ENCODE data around the gene CGREF1.

The CGREF1 gene

DNA sequence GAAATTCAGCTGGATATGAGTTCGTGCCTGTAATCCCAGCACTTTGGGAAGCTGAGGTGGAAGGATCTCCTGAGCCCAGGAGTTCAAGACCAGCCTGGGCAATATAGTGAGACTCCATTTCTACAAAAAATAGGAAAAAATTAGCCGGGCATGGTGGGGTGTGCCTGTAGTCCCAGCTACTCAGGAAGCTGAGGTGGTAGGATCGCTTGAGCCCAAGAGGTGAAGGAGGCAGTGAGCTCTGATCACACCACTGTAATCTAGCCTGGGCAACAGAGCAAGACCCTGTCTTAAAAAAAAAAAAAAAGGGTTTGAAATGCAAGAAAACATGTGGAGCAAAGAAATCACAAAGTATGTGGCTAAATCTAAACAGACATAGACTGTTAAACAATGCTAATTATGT lies 9.8 kb downstream of the CGREF1 start:
- TF ChIP-seq, protein P1, sequence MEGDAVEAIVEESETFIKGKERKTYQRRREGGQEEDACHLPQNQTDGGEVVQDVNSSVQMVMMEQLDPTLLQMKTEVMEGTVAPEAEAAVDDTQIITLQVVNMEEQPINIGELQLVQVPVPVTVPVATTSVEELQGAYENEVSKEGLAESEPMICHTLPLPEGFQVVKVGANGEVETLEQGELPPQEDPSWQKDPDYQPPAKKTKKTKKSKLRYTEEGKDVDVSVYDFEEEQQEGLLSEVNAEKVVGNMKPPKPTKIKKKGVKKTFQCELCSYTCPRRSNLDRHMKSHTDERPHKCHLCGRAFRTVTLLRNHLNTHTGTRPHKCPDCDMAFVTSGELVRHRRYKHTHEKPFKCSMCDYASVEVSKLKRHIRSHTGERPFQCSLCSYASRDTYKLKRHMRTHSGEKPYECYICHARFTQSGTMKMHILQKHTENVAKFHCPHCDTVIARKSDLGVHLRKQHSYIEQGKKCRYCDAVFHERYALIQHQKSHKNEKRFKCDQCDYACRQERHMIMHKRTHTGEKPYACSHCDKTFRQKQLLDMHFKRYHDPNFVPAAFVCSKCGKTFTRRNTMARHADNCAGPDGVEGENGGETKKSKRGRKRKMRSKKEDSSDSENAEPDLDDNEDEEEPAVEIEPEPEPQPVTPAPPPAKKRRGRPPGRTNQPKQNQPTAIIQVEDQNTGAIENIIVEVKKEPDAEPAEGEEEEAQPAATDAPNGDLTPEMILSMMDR (IDR thresholded peaks at IDR 0.05; ENCODE audit: low read depth, low read length, missing control alignments): no peak
- Histone ChIP-seq H3K27me3 (replicated peaks) (no peaks in the 10 kb centered on the region), H3K27ac (no peak overlapping the region), H3K4me3 (ENCODE audit: low read depth, low read length) (no peak overlapping the region), H3K36me3 (replicated peaks) (no peaks in the 10 kb centered on the region)
- no peak for DNase-seq
- in situ Hi-C loops (cut with HindIII; ENCODE audit: low pct_ligation_motif_present, low sequenced_read_pairs): loop anchor here (25.0 kb wide), 1 partner anchor 178 kb away; the partner anchor contains the start of genes DNAJC5G and TRIM54

DNA sequence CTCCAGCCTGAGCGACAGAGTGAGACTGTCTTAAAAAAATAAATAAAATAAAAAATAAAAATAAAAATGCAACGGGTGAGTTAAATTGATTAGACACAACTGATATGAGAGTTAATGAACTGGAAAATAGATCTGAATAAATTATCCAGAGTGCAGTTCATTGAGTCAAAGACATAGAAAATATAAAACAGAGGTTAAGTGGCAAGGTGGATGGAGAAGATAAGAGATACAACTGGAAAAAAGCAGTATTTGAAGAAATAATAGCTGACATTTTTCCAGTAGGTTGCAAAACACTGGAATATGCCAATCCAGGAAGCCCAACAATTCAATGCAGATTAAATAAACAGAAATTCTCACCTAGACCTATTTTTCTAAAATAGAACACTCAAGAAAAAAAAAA lies 10.7 kb downstream of the CGREF1 start:
- Histone ChIP-seq H3K27me3 (replicated peaks) (no peaks in the 10 kb centered on the region), H3K4me3 (ENCODE audit: low read depth, low read length) (no peak overlapping the region), H3K36me3 (replicated peaks) (no peaks in the 10 kb centered on the region), H3K27ac (no peak overlapping the region)
- TF ChIP-seq, protein P1 (IDR thresholded peaks at IDR 0.05; ENCODE audit: low read depth, low read length, missing control alignments): no peak
- in situ Hi-C loops (cut with HindIII; ENCODE audit: low pct_ligation_motif_present, low sequenced_read_pairs): loop anchor here (25.0 kb wide), 1 partner anchor 179 kb away; the partner anchor contains the start of genes DNAJC5G and TRIM54
- DNase-seq: no peak

DNA sequence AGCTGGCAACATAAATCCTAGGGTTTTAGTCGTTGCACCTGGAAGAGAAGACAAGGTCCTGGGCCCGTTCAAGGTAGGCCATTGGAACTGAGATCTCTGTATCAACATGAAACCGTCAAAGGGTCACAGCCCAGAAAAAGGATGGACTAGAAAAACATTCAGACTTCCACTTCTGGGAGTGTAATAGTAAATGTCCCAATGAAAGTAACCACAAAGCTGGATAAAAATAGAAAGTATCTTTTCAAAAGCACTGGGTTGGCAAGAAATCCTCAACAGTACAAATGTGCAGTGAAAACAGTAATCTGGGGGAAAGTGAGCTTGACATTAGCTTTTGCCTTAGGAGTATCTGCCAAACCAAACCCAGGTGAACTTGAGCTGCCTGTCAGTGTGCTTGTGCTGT lies 12.9 kb downstream of the CGREF1 start:
- Histone ChIP-seq H3K4me3 (ENCODE audit: low read depth, low read length) (no peak overlapping the region), H3K27ac (no peak overlapping the region), H3K36me3 (replicated peaks) (no peaks in the 10 kb centered on the region), H3K27me3 (replicated peaks) (no peaks in the 10 kb centered on the region)
- DNase-seq: no peak
- in situ Hi-C loops (cut with HindIII; ENCODE audit: low pct_ligation_motif_present, low sequenced_read_pairs): loop anchor here (25.0 kb wide), 1 partner anchor 181 kb away; the partner anchor contains the start of genes DNAJC5G and TRIM54
- TF ChIP-seq, protein P1 (IDR thresholded peaks at IDR 0.05; ENCODE audit: low read depth, low read length, missing control alignments): no peak

DNA sequence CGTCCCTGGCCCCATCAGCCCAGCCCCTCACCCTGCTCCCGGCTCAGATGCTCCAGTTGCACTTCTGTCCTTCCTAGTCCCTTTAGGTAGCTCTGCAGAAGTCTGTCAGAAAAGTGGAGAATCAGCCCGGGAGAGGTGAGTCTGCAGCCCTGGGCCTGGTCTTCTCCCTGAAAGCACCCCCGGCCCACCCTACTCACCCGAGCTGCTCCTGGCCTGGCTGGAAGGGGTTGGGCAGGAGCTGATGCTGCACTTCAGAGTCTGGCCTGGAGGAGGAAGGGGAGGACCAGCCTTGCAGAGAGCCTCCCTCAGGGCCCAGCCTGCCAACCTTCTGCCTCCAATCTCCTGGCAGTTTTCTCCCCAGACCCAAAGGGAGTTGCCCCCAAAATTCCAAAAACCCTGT lies 16.6 kb downstream of the CGREF1 start:
- no peak for DNase-seq
- TF ChIP-seq, protein P1 (IDR thresholded peaks at IDR 0.05; ENCODE audit: low read depth, low read length, missing control alignments): no peak
- H3K36me3 ChIP-seq (replicated peaks): no peaks in the 10 kb centered on the region
- H3K4me3 ChIP-seq (ENCODE audit: low read depth, low read length): no peak overlapping the region
- no peak overlapping the region for H3K27ac ChIP-seq
- in situ Hi-C loops (cut with HindIII; ENCODE audit: low pct_ligation_motif_present, low sequenced_read_pairs): loop anchor here (25.0 kb wide), 1 partner anchor 185 kb away; the partner anchor contains the start of genes DNAJC5G and TRIM54
- H3K27me3 ChIP-seq (replicated peaks): no peaks in the 10 kb centered on the region

DNA sequence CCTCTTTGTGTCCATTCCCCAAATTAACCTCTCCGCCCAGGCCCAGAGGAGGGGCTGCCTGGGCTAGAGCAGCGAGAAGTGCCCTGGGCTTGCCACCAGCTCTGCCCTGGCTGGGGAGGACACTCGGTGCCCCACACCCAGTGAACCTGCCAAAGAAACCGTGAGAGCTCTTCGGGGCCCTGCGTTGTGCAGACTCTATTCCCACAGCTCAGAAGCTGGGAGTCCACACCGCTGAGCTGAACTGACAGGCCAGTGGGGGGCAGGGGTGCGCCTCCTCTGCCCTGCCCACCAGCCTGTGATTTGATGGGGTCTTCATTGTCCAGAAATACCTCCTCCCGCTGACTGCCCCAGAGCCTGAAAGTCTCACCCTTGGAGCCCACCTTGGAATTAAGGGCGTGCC lies 18.9 kb downstream of the CGREF1 start:
- Histone ChIP-seq H3K4me3 (ENCODE audit: low read depth, low read length) (no peak overlapping the region), H3K27ac (no peak overlapping the region), H3K27me3 (replicated peaks) (no peaks in the 10 kb centered on the region), H3K36me3 (replicated peaks) (no peaks in the 10 kb centered on the region)
- in situ Hi-C loops (cut with HindIII; ENCODE audit: low pct_ligation_motif_present, low sequenced_read_pairs): loop anchor here (25.0 kb wide), 1 partner anchor 187 kb away; the partner anchor contains the start of genes DNAJC5G and TRIM54
- no peak for DNase-seq
- TF ChIP-seq, protein P1 (IDR thresholded peaks at IDR 0.05; ENCODE audit: low read depth, low read length, missing control alignments): no peak
